SU-DHL-6 (cell line): ENCODE results near the gene OSBP2.

Experiments
- H2AFZ ChIP-seq: fragments of 200-600 bp; sonication (generic); 2 replicates; pipeline ENCODE4 v1.6.1; 2014; ENCODE audit warnings: low read depth, mild to moderate bottlenecking, moderate library complexity, mixed read lengths, antibody characterized with exemption, low read length; ENCODE audit not compliant: severe bottlenecking
- H3F3A ChIP-seq: fragments of 200-600 bp; shearing (Covaris generic); 2 replicates; pipeline ENCODE4 v1.6.0; 2016; ENCODE audit warnings: antibody characterized with exemption, mild to moderate bottlenecking; ENCODE audit not compliant: insufficient read depth
- H3K27ac ChIP-seq: fragments of 200-600 bp; sonication (generic); 2 replicates; pipeline ENCODE4 v1.5.1; 2016; ENCODE audit warnings: low read depth, mild to moderate bottlenecking, low read length, moderate library complexity, mixed read lengths
- H3K27me3 ChIP-seq: fragments of 200-600 bp; sonication (generic), shearing (Covaris generic); 2 replicates; pipeline ENCODE4 v1.6.0; 2014; ENCODE audit warnings: mild to moderate bottlenecking, low read length
- H3K36me3 ChIP-seq: fragments of 200-600 bp; sonication (generic); 2 replicates; pipeline ENCODE4 v1.6.1; 2014; ENCODE audit warnings: mild to moderate bottlenecking, low read length, mixed read lengths
- H3K4me2 ChIP-seq: fragments of 300-600, 200-600 bp; shearing (Covaris generic), sonication (generic); 2 replicates; pipeline ENCODE4 v1.6.0; 2014; ENCODE audit warnings: low read length, low read depth, mild to moderate bottlenecking; ENCODE audit not compliant: poor library complexity, severe bottlenecking
- H3K4me3 ChIP-seq: fragments of 200-600 bp; sonication (generic); 2 replicates; pipeline ENCODE4 v1.5.1; 2014; ENCODE audit warnings: antibody characterized with exemption, low read length, mild to moderate bottlenecking, mixed read lengths; ENCODE audit not compliant: insufficient read depth, poor library complexity, severe bottlenecking
- H3K79me2 ChIP-seq: fragments of 200-600 bp; sonication (generic); 2 replicates; pipeline ENCODE4 v1.6.1; 2014; ENCODE audit warnings: mild to moderate bottlenecking, low read length, moderate library complexity; ENCODE audit not compliant: insufficient read depth
- H3K9ac ChIP-seq: fragments of 200-600 bp; sonication (generic); 2 replicates; pipeline ENCODE4 v1.7.0; 2014; ENCODE audit warnings: mild to moderate bottlenecking, low read length
- H3K9me2 ChIP-seq: fragments of 200-600 bp; sonication (generic); replicated peaks from 2 replicates; pipeline ENCODE4 v1.6.1; 2014; ENCODE audit warnings: low read length; ENCODE audit not compliant: insufficient read depth
- H3K9me3 ChIP-seq: fragments of 200-600 bp; sonication (generic); 2 replicates; pipeline ENCODE4 v1.6.1; 2014; ENCODE audit warnings: low read length, mixed read lengths; ENCODE audit not compliant: insufficient read depth
- H4K20me1 ChIP-seq: fragments of 200-600 bp; sonication (generic); 2 replicates; pipeline ENCODE4 v1.6.1; 2014; ENCODE audit warnings: low read depth, mild to moderate bottlenecking, antibody characterized with exemption, low read length, moderate library complexity, mixed read lengths
- CTCF ChIP-seq: fragments of 200-600 bp; sonication (generic); IDR thresholded peaks from one replicate; pipeline ENCODE4 v1.5.1; 2017; ENCODE audit warnings: antibody characterized with exemption, mild to moderate bottlenecking, low read length, moderate library complexity; ENCODE audit not compliant: insufficient read depth, poor library complexity, severe bottlenecking
- EZH2phosphoT487 ChIP-seq: fragments of 200-600 bp; sonication (generic), shearing (Covaris generic); conservative IDR thresholded peaks from 2 replicates; pipeline ENCODE4 v1.6.1; 2018; ENCODE audit warnings: mild to moderate bottlenecking, antibody characterized with exemption, low read length, moderate library complexity, mixed read lengths

The OSBP2 gene

GRCh38 chr22:30717331-30717921 is 22.8 kb downstream of the OSBP2 start:
- TF ChIP-seq CTCF (no peak), EZH2phosphoT487 (no peak)
- Histone ChIP-seq H2AFZ (no peak overlapping the region), H3K27ac (no peak overlapping the region), H3F3A (no peaks in the 10 kb centered on the region), H3K9me3 (no peaks in the 10 kb centered on the region), H3K36me3 (no peaks in the 10 kb centered on the region), H3K4me2 (no peak overlapping the region), H3K4me3 (no peak overlapping the region), H3K79me2 (no peaks in the 10 kb centered on the region), H3K9me2 (no peaks in the 10 kb centered on the region), H4K20me1 (no peaks in the 10 kb centered on the region), H3K27me3 (no peaks in the 10 kb centered on the region), H3K9ac (no peak overlapping the region)

- H3K36me3 ChIP-seq = no peaks in the 10 kb centered on the region
- no peak overlapping the region for H3K4me2 ChIP-seq
- no peaks in the 10 kb centered on the region for H4K20me1 ChIP-seq
- no peaks in the 10 kb centered on the region for H3K79me2 ChIP-seq
- TF ChIP-seq EZH2phosphoT487 (no peak), CTCF (no peak)
- no peaks in the 10 kb centered on the region for H3K9me2 ChIP-seq
- H3K27ac ChIP-seq = no peak overlapping the region
- no peaks in the 10 kb centered on the region for H3K9me3 ChIP-seq
- H2AFZ ChIP-seq = no peak overlapping the region
- H3K27me3 ChIP-seq = no peaks in the 10 kb centered on the region
- no peak overlapping the region for H3K9ac ChIP-seq
- no peaks in the 10 kb centered on the region for H3F3A ChIP-seq
- H3K4me3 ChIP-seq = no peak overlapping the region
These were observed 23.3 kb downstream of the OSBP2 start for GRCh38 chr22:30717952-30718351.

- no peaks in the 10 kb centered on the region for H3K9me3 ChIP-seq
- no peak overlapping the region for H2AFZ ChIP-seq
- no peaks in the 10 kb centered on the region for H4K20me1 ChIP-seq
- H3F3A ChIP-seq = no peaks in the 10 kb centered on the region
- H3K27me3 ChIP-seq = no peaks in the 10 kb centered on the region
- no peak for TF ChIP-seq EZH2phosphoT487
- no peak for TF ChIP-seq CTCF
- no peak overlapping the region for H3K4me2 ChIP-seq
- no peak overlapping the region for H3K27ac ChIP-seq
- no peaks in the 10 kb centered on the region for H3K9me2 ChIP-seq
- no peaks in the 10 kb centered on the region for H3K79me2 ChIP-seq
- no peak overlapping the region for H3K9ac ChIP-seq
- no peak overlapping the region for H3K4me3 ChIP-seq
- H3K36me3 ChIP-seq = no peaks in the 10 kb centered on the region
These were observed 23.8 kb downstream of the OSBP2 start for GRCh38 chr22:30718491-30718890.
